ENCODE data around the gene SLC25A46.

DNA sequence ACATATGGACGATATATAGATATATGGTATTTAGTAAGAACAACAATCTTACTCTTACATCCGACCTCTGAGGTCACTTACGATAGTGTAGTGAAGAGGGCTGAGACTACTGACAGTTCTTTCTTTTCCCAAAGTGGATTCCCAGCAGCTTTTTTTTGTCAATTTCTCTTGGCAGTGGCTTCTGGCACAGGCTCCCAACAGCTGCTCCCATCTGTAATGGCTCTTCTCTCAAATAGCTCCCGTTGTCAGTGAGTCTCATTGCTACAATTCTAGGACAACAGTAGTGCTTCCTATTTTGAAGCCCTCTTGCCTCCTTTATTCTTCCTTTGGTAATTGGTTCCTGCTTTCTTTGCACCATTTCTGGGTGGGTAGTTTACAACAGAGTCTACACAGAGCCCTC lies 68.4 kb downstream of the SLC25A46 start:
- TF ChIP-seq, protein P1, sequence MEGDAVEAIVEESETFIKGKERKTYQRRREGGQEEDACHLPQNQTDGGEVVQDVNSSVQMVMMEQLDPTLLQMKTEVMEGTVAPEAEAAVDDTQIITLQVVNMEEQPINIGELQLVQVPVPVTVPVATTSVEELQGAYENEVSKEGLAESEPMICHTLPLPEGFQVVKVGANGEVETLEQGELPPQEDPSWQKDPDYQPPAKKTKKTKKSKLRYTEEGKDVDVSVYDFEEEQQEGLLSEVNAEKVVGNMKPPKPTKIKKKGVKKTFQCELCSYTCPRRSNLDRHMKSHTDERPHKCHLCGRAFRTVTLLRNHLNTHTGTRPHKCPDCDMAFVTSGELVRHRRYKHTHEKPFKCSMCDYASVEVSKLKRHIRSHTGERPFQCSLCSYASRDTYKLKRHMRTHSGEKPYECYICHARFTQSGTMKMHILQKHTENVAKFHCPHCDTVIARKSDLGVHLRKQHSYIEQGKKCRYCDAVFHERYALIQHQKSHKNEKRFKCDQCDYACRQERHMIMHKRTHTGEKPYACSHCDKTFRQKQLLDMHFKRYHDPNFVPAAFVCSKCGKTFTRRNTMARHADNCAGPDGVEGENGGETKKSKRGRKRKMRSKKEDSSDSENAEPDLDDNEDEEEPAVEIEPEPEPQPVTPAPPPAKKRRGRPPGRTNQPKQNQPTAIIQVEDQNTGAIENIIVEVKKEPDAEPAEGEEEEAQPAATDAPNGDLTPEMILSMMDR (IDR thresholded peaks at IDR 0.05) = no peak
- TF ChIP-seq POLR2A (IDR thresholded peaks at IDR 0.05) (no peak), POLR2AphosphoS5 (IDR thresholded peaks at IDR 0.05) (peak in 3 of 4 donors; percentile 44 to 83 (median 81)), EP300 (IDR thresholded peaks at IDR 0.05) (no peak)
